WTC11 (cell line): Measurements from ENCODE around the gene CAMTA1. TPM values are rescaled to one million over a fixed set of nuclear protein-coding genes. Genes with fewer than 3 reads are reported as not detected.

ENCODE experiments used
- ATAC-seq: fragments of 200-7000 bp; cut with Tn5 transposase; 2 replicates; pipeline ENCODE4 v1.10.0; 2021; ENCODE audit warnings: mild to moderate bottlenecking, moderate library complexity
- CTCF ChIA-PET: fragments of 300-600 bp; sonication (Branson Sonifier 250); formaldehyde crosslinking; loops from one replicate; lab custom pipeline; 2021; ENCODE audit warnings: antibody characterized with exemption; lab: Charles Lee
- POLR2A ChIA-PET: fragments of 350-600 bp; sonication (Branson Sonifier 250); formaldehyde crosslinking; loops from one replicate; lab custom pipeline; 2021; ENCODE audit warnings: antibody characterized with exemption; lab: Charles Lee
- DNase-seq: peaks from one replicate; pipeline ENCODE4 v3.0.0; 2021; ENCODE audit warnings: low spot score
- H3K27ac Mint-ChIP-seq: 2 replicates; pipeline ENCODE4 v1.8.0; 2021; ENCODE audit warnings: mixed read lengths
- H3K27me3 Mint-ChIP-seq: 2 replicates; pipeline ENCODE4 v1.8.0; 2021; ENCODE audit warnings: low read depth, mild to moderate bottlenecking, moderate library complexity, mixed read lengths
- H3K36me3 Mint-ChIP-seq: 2 replicates; pipeline ENCODE4 v1.8.0; 2021; ENCODE audit warnings: mixed read lengths
- H3K4me1 Mint-ChIP-seq: 2 replicates; pipeline ENCODE4 v1.8.0; 2022; ENCODE audit warnings: mixed read lengths
- H3K4me3 Mint-ChIP-seq: 2 replicates; pipeline ENCODE4 v1.8.0; 2021; ENCODE audit warnings: mild to moderate bottlenecking, moderate library complexity, mixed read lengths
- H3K9me3 Mint-ChIP-seq: 2 replicates; pipeline ENCODE4 v1.8.0; 2021; ENCODE audit warnings: mixed read lengths
- CBFB ChIP-seq: sonication (generic); formaldehyde crosslinking; IDR thresholded peaks from 2 replicates; pipeline ENCODE4 v1.8.1; 2022; ENCODE audit warnings: mild to moderate bottlenecking, low read depth, missing genetic modification reagents
- CTCF ChIP-seq: fragments of 200-600 bp; IDR thresholded peaks from 2 replicates; pipeline ENCODE4 v1.8.0; 2022; ENCODE audit warnings: antibody characterized with exemption
- E2F5 ChIP-seq: sonication (generic); formaldehyde crosslinking; IDR thresholded peaks from 2 replicates; pipeline ENCODE4 v1.8.1; 2022; ENCODE audit warnings: mild to moderate bottlenecking, moderate library complexity, missing genetic modification reagents
- ELF4 ChIP-seq: sonication (generic); formaldehyde crosslinking; IDR thresholded peaks from 2 replicates; pipeline ENCODE4 v1.8.1; 2022; ENCODE audit warnings: low read depth, mild to moderate bottlenecking, moderate library complexity, missing genetic modification reagents
- ETV6 ChIP-seq: sonication (generic); formaldehyde crosslinking; IDR thresholded peaks from 2 replicates; pipeline ENCODE4 v1.8.1; 2022; ENCODE audit warnings: mild to moderate bottlenecking, missing genetic modification reagents
- FOXJ3 ChIP-seq: sonication (generic); formaldehyde crosslinking; IDR thresholded peaks from 2 replicates; pipeline ENCODE4 v1.9.0; 2021; ENCODE audit warnings: missing genetic modification reagents, mild to moderate bottlenecking, borderline replicate concordance
- HMGA2 ChIP-seq: fragments of 250-450 bp; sonication (Bioruptor Pico); IDR thresholded peaks from 2 replicates; pipeline ENCODE4 v1.4.0; 2021; ENCODE audit warnings: mild to moderate bottlenecking, moderate library complexity
- JUN ChIP-seq: sonication (generic); formaldehyde crosslinking; IDR thresholded peaks from 2 replicates; pipeline ENCODE4 v1.8.0; 2023; ENCODE audit warnings: mild to moderate bottlenecking, missing genetic modification reagents
- MXD4 ChIP-seq: fragments of 250-450 bp; sonication (Bioruptor Pico); IDR thresholded peaks from 2 replicates; pipeline ENCODE4 v1.8.0; 2021; ENCODE audit warnings: mild to moderate bottlenecking, moderate library complexity, borderline replicate concordance
- MYBL2 ChIP-seq: sonication (generic); formaldehyde crosslinking; IDR thresholded peaks from 2 replicates; pipeline ENCODE4 v1.8.1; 2023; ENCODE audit warnings: mild to moderate bottlenecking, moderate library complexity, missing genetic modification reagents
- OVOL2 ChIP-seq: fragments of 250-450 bp; sonication (Bioruptor Pico); IDR thresholded peaks from 2 replicates; pipeline ENCODE4 v1.9.0; 2021; ENCODE audit warnings: mild to moderate bottlenecking, borderline replicate concordance
- PREB ChIP-seq: sonication (generic); formaldehyde crosslinking; IDR thresholded peaks from 2 replicates; pipeline ENCODE4 v1.8.1; 2022; ENCODE audit warnings: mild to moderate bottlenecking, missing genetic modification reagents, moderate library complexity, borderline replicate concordance
- SMAD4 ChIP-seq: sonication (generic); formaldehyde crosslinking; IDR thresholded peaks from 2 replicates; pipeline ENCODE4 v1.8.0; 2022; ENCODE audit warnings: mild to moderate bottlenecking, missing genetic modification reagents
- TCF7 ChIP-seq: sonication (generic); formaldehyde crosslinking; IDR thresholded peaks from 2 replicates; pipeline ENCODE4 v1.8.0; 2022; ENCODE audit warnings: mild to moderate bottlenecking, low read depth, missing genetic modification reagents, moderate library complexity
- TEAD4 ChIP-seq: sonication (generic); formaldehyde crosslinking; IDR thresholded peaks from 2 replicates; pipeline ENCODE4 v1.8.0; 2022; ENCODE audit warnings: mild to moderate bottlenecking, missing genetic modification reagents
- USF1 ChIP-seq: sonication (generic); formaldehyde crosslinking; IDR thresholded peaks from 2 replicates; pipeline ENCODE4 v1.8.0; 2022; ENCODE audit warnings: mild to moderate bottlenecking, missing genetic modification reagents
- ZBTB43 ChIP-seq: sonication (generic); formaldehyde crosslinking; IDR thresholded peaks from 2 replicates; pipeline ENCODE4 v1.8.1; 2023; ENCODE audit warnings: mild to moderate bottlenecking, missing genetic modification reagents
- ZNF138 ChIP-seq: sonication (generic); formaldehyde crosslinking; conservative IDR thresholded peaks from 2 replicates; pipeline ENCODE4 v1.8.1; 2022; ENCODE audit warnings: mild to moderate bottlenecking, moderate library complexity, missing genetic modification reagents
- ZNF219 ChIP-seq: sonication (generic); formaldehyde crosslinking; IDR thresholded peaks from 2 replicates; pipeline ENCODE4 v1.8.0; 2023; ENCODE audit warnings: missing genetic modification reagents, mild to moderate bottlenecking, borderline replicate concordance
- ZNF317 ChIP-seq: sonication (generic); formaldehyde crosslinking; IDR thresholded peaks from 2 replicates; pipeline ENCODE4 v1.8.1; 2023; ENCODE audit warnings: low read depth, mild to moderate bottlenecking, moderate library complexity, missing genetic modification reagents, borderline replicate concordance
- ZNF396 ChIP-seq: fragments of 250-450 bp; sonication (Bioruptor Pico); IDR thresholded peaks from 2 replicates; pipeline ENCODE4 v1.8.0; 2021; ENCODE audit warnings: mild to moderate bottlenecking, moderate library complexity, borderline replicate concordance
- ZNF416 ChIP-seq: fragments of 250-450 bp; sonication (Bioruptor Pico); IDR thresholded peaks from 2 replicates; pipeline ENCODE4 v1.9.0; 2021; ENCODE audit warnings: mild to moderate bottlenecking, inconsistent platforms
- ZNF425 ChIP-seq: fragments of 250-450 bp; sonication (Bioruptor Pico); conservative IDR thresholded peaks from 2 replicates; pipeline ENCODE4 v1.9.0; 2021; ENCODE audit warnings: mild to moderate bottlenecking
- ZNF532 ChIP-seq: fragments of 250-450 bp; sonication (Bioruptor Pico); IDR thresholded peaks from 2 replicates; pipeline ENCODE4 v1.9.0; 2021; ENCODE audit warnings: mild to moderate bottlenecking, borderline replicate concordance
- total RNA-seq: library from RNA; stranded (reverse); gene quantifications from 3 replicates; pipeline ENCODE4 v1.2.3, GENCODE V29; 2021
- TF ChIP-seq, protein P1 (sequence below): sonication (generic); formaldehyde crosslinking; IDR thresholded peaks from 2 replicates; pipeline ENCODE4 v1.8.1; 2023; ENCODE audit warnings: mild to moderate bottlenecking, missing genetic modification reagents, moderate library complexity

CAMTA1 gene
- total RNA-seq, 1 experiment from 2014 or later = 86.4 TPM

DNA sequence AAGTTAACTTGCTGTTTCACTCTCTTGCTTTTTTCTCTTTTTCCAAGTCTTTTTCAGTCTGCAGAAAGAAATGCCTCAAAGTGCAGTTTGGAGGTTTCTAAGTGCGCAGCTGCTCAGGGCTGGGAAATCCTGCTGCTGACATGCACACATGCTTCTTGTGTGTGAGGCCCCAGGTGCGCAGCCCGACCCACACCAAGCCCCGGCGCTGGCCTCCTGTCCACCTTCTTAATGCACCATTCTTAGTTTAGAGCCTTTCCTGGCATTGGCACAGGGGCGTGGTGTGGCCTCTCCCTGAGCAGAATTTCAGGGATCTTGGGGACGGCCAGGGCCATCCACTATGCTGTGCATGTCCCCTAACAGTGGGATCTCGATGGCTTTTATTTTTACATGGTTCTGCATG is 315.2 kb downstream of the CAMTA1 start (continued):
- TF ChIP-seq FOXJ3 (CRISPR knock-in tag) = no peak
- no peak for TF ChIP-seq ETV6 (CRISPR knock-in tag)
- TF ChIP-seq ZNF416 = no peak
- TF ChIP-seq TCF7 (CRISPR knock-in tag) = no peak
- no peak for TF ChIP-seq CTCF
- TF ChIP-seq PREB (CRISPR knock-in tag) = no peak

GRCh38 chr1:7101187-7101586 is 315.9 kb downstream of the CAMTA1 start:
- ChIA-PET CTCF (no interaction called here), POLR2A (no interaction called here)

More at GRCh38 chr1:7101187-7101586, 315.9 kb downstream of the CAMTA1 start:
- ATAC-seq (no peak), DNase-seq (no peak)
- no peaks in the 10 kb centered on the region for H3K4me1 Mint-ChIP-seq
- H3K9me3 Mint-ChIP-seq = peaks cover 4% of the 10 kb centered on the region; the same call in 1 of the 2 replicates
- no peak for TF ChIP-seq ZNF425
- no peak for TF ChIP-seq ZBTB43 (CRISPR knock-in tag)
- TF ChIP-seq USF1 = no peak
- TF ChIP-seq ZNF219 (CRISPR knock-in tag) = no peak
- TF ChIP-seq MXD4 (CRISPR knock-in tag) = no peak
- no peak for TF ChIP-seq TEAD4 (CRISPR knock-in tag)
- TF ChIP-seq E2F5 (CRISPR knock-in tag) = no peak
- no peak for TF ChIP-seq HMGA2 (CRISPR knock-in tag)
- no peak for TF ChIP-seq ZNF138 (CRISPR knock-in tag)
- TF ChIP-seq ELF4 (CRISPR knock-in tag) = no peak
- no peak for TF ChIP-seq ZNF532 (CRISPR knock-in tag)
- TF ChIP-seq JUN (CRISPR knock-in tag) = no peak
- TF ChIP-seq MYBL2 (CRISPR knock-in tag) = no peak
- TF ChIP-seq, protein P1, sequence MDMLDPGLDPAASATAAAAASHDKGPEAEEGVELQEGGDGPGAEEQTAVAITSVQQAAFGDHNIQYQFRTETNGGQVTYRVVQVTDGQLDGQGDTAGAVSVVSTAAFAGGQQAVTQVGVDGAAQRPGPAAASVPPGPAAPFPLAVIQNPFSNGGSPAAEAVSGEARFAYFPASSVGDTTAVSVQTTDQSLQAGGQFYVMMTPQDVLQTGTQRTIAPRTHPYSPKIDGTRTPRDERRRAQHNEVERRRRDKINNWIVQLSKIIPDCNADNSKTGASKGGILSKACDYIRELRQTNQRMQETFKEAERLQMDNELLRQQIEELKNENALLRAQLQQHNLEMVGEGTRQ (CRISPR knock-in tag) = no peak
- no peak for TF ChIP-seq CBFB (CRISPR knock-in tag)
- no peak for TF ChIP-seq ZNF396 (CRISPR knock-in tag)
- TF ChIP-seq ZNF317 (CRISPR knock-in tag) = no peak
- TF ChIP-seq SMAD4 (CRISPR knock-in tag) = no peak
- TF ChIP-seq OVOL2 (CRISPR knock-in tag) = no peak
- no peak overlapping the region for H3K27ac Mint-ChIP-seq
- no peaks in the 10 kb centered on the region for H3K36me3 Mint-ChIP-seq
- H3K4me3 Mint-ChIP-seq = no peak overlapping the region
- H3K27me3 Mint-ChIP-seq = no peaks in the 10 kb centered on the region
